NCI-H2081 (cell line): ENCODE data around the gene CHD9NB.
"Not testable (repeated sequence)": the region's sequence is repeated elsewhere in the genome, so short reads cannot be mapped to it uniquely, and the experiment has no call there.

Experiments
- DNase-seq, 2 experiments: peaks; one replicate each; lab custom pipeline; 2025; lab: John Stamatoyannopoulos, UW

The CHD9NB gene

DNA sequence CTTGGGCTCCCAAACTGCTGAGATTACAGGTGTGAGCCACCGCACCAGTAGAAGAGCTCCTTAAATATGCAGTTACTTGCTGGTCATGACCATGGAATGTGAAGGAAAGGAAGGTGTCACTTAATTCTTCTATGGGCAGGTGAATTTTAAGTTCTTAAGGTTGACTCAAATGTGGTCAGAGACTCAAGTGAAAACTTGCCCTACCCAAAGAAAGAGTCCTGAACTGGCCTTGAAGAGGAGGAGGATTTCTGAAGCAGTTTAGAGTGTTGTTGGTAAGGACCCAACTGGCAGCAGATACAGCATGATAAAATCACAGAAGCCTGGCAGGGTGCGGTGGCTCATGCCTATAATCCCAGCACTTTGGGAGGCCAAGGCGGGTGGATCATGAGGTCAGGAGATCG, 31.4 kb upstream of the CHD9NB start:
- DNase-seq, result no peak

DNA sequence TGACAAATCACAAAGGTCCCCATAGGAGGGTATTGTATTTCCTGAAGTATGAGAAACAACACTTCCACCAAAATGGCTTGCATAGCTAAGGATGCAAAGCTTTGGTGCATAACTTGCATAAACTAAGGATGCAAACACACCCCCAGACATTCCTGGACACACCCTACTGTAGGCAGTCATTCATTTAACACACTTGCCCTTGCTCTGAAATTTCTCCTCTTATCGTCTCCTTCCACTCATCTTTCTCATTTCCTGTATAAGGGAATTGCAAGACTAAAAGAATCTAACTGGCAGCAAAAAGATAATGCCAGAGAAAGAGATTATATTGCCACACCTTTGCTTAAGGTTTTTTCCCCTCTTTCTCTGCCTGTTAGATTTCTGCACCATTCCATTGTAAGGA, 30.4 kb upstream of the CHD9NB start:
- DNase-seq, result no peak

DNA sequence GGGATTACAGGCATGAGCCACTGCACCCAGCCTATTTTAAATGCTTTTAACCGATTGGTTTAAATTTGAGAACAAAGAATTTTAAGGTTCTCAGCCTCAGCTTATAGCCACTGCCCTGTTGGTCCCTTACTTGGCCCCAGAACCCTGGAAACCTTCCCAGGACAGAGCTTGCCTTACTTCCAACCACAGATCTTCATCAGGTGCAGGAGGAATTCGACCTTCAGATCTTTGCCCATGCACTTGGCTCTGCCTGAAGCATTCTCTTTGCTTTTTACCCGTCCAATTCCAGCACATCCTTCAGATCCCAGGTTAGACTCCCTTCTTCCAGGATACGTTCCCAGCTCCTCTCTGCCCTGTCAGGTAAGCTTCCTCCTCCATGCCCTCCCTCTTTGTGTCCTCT, 29.8 kb upstream of the CHD9NB start:
- no peak for DNase-seq

DNA sequence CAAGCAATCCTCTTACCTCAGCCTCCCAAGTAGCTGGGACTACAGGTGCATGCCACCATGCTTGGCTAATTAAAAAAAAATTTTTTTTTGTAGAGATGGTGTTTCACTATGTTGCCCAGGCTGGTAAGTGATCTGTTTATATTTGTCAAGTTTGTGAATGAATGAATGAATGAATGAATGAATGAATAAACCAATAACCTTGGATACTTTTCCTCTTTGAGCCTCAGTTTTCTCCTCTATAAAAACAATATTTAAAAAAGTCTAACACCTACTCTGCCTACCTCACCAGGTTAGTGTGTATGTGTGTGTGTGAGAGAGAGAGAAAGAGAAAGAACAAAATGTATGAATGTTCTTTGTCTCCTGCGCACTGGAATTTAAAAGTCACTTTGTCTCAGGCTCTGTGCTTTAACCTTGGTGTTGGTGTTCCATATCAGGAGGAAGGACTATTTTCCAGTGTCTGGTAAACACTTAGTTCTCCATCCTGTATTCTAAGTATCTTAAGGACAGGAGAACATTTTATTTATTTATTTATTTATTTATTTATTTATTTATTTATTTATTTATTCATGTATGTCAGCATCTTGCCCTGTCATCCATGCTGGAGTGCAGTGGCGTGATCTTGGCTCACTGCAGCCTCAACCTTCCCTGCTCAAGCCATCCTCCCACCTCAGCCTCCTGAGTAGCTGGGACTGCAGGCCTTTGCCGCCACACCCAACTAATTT, 29.1 kb upstream of the CHD9NB start:
- DNase-seq, result no peak

DNA sequence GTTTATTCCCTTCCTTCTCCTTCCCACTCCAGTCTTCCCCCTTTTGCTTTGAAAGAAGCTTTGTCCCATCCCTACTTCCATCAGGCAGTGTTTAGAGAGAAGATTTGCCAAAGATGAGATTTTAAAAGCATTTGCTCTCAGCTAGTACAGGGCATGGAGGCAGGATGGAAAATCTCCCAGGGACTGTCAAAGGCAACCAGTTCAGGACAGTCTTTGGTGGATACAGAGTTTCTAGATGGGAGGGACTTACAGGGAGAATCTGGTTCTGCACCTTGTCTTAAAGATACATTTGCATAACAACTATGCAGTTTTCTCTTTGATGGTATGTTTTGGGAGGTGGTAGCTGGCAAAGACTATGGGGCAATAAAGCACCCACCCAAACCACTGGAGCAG, 28.3 kb upstream of the CHD9NB start:
- no peak for DNase-seq

DNA sequence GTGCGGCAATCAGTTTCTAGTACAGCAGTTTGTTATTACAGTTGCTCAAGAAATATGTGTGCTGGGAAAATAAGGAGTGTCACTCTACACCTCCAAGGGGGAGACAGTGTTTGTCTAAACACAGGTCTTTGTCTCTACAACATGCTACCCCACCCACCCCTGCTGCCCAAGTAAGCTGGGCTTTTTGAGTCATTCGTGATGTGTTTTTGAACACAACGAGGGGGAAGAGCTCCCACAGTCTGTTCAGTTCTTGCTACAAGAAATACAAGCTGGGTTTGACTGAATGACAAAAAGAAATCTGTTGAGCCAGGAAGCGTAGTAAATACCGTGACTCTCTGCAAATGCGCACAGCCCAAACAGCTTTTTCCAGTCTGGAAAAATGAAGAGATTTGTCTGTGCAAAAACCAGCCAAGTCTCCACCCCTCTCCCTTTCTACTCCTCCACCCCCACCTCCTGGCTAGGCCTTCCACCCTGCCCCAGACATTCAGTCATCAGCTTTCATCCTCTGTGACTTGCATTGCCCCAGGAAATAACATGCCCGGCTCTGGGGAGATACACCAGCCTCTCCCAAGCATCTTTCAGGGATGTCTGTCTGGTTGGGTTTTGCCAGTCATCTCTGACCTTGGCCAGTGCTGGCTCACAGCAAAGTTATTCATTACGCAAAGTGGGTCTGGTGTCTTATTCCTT, 27.8 kb upstream of the CHD9NB start:
- no peak for DNase-seq

DNA sequence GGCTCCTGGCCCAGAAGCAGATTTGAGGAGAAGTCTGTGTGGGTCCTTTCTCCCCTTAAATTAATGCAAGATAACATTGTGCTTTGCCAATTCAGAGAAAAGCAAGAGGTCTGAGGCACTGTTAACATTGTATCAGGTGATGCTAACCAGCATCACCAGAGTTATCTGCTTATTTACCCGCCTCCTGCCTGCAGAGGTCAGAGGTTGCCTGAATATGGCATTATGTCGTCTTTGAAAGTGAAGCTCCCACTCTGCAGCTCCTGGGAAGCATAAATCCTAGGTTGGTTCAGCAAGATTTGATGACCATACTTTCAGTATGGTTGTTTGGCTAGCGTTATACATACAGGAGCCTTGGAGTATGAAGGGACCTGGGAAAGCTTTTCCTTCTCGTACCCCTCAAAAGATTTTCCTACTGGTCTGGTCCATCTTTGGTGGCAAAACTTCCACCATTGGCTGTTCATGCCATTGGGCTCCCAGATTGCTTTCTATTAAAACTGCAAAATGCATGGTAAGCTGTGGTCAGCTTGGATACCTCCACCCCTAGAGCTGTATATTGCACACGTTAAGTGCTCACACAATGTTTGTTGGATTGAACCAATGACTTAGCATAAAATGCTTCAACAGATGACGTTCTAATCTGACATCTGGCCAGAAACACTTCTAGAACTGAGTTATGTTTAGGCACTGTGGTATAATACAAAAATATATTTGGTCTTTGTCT, 26.2 kb upstream of the CHD9NB start:
- no peak for DNase-seq

DNA sequence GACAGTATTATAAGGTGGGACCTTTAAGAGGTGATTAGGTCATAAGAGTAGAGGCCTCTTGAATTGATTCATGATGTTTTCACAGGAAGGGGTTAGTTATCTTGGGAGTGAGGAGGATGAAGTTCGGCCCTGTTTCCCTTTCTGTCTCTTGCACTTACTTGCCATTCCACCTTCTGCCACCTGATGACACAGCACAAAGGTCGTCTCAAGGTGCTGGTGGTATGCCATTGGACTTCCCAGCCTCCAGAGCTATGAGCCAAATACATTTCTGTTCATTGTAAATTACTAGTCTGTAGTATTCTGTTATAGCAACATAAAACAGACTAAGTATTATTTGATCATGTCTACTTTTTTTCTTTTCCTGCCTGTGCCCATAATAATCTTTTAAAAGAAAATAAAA, 25.6 kb upstream of the CHD9NB start:
- no peak for DNase-seq

DNA sequence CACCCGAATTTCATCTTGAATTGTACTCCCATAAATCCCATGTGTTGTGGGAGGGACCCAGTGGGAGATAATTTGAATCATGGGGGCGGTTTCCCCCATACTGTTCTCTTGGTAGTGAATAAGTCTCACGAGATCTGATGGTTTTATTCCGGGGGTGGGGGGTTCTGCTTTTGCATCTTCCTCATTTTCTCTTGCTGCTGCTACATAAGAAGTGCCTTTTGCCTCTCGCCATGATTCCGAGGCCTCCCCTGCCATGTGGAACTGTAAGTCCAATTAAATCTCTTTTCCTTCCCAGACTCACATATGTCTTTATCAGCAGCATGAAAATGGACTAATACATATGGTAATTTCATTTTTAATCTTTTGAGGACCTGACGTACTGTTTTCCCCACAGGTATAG, 22.8 kb upstream of the CHD9NB start:
- DNase-seq, result not testable (repeated sequence)

DNA sequence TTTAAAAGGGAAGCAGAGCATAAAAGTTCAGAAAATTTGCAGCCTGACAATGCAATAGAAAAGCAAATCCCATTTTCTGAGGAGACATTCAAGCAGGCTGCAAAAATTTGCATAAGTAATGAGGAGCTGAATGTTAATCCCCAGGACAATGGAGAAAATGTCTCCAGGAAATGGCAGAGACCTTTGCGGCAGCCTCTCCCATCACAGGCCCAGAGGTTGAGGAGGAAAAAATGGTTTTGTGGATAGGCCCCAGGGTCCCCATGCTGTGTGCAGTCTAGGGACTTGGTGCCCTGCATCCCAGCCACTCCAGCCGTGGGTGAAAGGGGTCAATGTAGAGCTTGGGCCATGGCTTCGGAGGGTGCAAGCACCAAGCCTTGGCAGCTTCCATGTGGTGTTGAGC, 21.6 kb upstream of the CHD9NB start:
- not testable (repeated sequence) for DNase-seq

DNA sequence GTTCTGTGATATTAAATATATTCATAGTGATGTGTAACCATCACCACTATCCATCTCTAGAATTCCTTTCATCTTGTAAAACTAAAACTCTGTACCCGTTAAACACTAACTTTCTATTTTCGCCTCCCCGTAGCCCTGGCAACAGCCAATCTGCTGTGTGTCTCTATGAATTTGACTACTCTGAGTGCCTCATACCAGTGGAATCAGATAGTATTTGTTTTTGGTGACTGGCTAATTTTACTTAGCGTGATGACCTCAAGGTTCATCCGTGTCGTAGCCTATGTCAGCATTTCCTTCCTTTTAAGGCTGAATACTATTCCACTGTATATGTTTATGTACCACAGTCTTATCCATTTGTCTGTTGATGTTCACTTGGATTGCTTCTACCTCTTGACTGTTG, 20.3 kb upstream of the CHD9NB start:
- no peak for DNase-seq

DNA sequence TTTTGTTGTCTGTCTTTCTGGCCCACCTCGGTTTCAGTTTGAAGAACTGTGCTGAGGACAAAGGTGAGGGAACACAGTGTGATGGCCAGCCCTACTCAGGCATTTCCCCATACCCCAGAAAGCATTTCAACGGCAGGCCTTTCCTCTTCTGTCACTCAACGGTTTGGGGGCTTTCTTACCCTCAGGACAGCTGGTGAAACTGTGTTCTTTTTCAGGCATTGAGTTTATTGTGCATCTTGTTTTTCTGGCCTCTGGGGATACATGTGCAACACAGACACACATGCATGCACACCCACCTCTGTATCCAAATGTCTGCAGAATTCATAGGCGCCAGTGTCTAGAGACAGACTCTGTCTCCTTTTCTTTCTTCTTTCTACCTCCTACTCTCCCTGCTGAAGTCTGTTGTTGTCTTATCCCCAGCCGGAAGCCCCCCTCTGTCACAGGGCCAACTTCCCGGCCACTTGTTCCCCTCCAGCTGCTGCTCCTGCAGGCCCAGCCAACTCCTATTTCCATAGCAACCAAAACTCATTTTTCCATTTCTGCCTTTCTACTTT, 19.1 kb upstream of the CHD9NB start:
- DNase-seq, result peak in 1 of 2 experiments; percentile 29

DNA sequence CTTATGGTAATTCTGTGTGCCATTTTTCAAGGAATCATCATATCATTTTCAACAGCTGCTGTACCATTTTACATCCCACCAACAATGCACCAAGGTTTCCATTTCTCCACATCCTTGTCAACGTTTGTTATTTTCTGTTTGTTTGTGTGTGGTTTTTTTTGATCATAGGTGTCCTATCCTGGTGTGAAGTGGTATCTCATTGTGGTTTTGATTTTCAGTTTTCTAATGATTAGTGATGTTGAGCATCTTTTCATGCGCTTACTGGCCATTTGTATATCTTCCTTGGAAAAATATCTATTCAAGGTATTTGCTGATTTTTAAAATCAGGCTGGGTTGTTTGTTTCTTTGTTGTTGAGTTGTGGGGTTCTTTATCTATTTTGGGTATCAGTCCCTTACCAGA, 17.1 kb upstream of the CHD9NB start:
- DNase-seq, result no peak

DNA sequence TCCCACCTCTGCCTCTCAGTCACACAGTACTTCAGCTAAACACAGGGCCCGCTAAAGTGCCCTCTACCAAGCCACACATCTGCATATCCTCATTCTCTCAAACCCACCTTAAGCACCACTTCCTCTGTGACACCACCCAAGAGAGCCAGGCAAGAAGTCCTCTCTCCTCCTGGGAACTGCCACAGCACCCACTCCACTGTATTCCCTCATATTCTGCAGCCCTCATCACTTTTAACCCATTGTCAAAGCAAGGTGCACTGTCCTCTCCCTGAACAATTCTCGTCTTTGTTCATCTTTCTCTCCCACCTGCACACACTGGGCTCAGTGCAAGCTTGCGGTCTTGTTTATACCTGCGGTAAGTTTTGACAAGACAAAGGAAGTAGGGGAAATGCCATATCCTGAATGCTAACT, 15.7 kb upstream of the CHD9NB start:
- no peak for DNase-seq

DNA sequence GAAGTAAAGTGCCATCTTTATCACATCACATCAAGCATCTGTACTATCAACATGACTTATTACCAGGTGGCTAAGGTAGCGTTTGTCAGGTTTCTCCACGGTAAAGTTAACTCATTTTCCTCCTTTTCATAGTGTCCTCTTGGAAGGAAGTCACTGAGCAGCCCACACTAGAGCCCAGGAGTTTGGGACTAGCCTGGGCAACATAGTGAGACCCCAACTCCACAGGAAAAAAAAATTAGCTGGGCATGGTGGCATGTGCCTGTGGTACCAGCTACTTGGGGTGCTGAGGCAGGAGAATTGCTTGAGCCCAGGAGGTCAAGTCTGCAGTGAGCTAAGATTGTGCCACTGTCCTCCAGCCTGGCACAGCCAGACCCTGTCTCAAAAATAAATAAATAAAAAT, 15.0 kb upstream of the CHD9NB start:
- no peak for DNase-seq

DNA sequence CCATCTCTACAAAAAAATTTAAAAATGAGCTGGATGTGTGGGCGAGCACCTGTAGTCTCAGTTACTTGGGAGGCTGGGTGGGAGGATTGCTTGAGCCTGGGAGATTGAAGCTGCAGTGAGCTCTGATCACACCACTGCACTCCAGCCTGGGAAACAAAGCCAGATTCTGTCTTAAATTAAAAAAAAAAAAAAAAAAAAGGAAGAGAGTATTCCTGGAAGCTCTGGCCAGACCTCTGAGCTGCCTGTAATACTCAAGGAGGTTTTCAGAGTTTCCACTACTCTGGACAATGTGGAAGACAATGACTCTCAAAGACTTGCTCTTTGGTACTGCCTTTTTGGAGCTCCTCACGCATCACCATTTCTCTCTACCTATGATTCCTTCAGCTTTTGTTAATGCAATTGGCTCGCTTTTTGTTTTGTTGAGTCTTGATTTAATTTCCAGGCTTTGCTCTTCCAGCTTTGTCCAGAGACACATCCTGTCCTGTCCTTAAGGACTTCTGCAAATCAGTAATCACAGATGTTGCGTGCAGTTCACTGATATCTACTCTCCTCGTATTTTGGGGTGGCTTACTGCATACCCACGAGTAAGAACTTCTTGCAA, 12.9 kb upstream of the CHD9NB start:
- no peak for DNase-seq

DNA sequence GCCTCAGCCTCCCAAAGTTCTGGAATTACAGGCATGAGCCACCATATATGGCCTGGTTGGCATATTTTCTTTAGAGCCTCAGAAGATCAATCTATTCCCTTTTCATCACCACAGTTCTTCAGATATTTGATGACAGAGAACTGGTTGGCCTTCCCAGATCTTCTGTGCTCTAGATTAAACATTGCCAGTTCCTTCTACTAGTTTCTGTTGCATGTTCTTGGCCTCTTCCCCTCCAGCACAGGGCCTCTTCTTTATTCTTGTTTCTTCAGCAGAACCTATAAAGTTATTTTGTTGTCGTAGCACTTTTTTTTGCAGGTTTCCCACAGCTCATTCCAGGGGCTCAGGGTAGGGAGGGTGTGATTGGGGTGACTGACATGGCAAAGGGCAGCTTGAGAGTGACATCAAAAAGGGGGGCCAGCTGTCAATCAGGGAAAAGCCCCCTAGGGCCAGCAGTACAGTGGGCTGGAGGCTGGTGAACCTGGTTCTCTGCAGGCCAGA, 11.4 kb upstream of the CHD9NB start:
- DNase-seq, result no peak

DNA sequence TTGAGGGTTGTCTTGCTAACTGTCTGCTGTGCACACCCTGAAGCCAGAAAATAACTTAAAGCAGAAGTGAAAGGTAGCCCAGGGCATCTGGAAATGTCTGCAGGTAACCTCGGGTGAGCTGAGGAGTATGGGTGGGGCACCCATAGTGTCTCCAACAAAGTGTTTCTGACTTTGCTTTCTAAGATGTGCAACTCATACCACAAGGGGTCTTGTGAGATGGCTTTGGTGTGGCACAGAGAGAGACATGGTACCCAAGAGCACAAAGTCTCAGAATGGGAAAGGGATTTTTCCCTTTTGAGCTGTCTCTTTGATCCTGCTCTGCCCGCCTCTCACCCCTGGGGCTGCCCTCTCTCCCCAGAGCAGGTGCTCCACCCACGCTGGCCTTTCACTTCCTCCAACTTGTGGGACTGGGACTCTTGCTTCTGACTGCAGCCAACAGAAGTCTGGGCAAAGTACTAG, 9.0 kb upstream of the CHD9NB start:
- no peak for DNase-seq

DNA sequence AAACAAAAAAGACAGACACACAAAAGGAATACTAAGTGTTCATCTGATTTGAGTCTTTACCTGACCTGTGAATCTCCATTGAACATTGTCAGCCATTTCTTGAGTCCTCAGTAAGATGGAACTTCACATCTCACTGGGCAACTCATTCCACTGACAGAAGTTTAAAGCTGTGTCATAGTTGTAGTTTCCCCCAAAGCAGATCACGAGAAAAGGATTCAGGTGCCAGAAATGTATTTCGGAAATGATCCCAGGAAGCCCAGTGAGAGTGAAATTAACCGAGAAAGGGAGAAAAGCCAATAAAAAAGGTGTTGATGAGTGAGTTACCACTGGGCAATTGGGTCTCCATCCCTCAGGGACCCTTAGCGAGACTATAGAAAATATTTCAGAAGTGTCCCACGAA, 8.6 kb upstream of the CHD9NB start:
- DNase-seq, result no peak

DNA sequence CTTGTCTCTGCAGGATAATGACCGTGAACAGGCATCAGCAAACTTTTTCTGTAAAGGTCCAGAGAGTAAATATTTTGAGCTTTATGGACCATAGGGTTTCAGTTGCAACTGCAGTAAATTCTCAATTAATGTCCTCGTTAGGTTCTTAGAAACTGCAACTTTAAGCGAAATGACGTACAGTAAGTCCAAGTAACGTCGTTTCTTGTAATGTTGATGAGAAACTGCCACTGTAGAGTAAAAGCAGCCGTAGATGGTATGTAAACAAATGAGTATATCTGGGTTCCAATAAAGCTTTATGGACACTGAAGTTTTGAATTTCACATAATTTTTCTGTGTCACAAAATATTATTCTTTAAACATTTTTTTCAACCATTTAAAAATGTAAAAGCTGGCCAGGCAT, 7.0 kb upstream of the CHD9NB start:
- no peak for DNase-seq

DNA sequence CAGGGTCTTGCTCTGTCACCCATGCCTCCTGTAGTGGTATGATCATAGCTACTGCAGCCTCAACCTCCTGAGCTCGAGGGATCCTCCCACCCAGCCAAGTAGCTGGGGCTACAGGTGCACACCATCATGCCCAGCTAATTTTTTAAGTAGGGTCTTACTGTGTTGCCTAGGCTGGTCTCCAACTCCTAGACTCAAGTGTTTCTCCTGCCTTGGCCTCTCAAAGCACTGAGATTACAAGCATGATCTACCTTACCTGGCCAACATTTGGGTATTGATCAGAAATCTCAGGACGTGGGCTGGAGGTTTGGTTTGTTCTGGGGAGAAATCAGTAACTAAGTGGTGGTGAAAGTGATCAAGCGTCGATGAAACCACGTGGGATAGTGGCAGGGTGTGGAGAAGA, 6.2 kb upstream of the CHD9NB start:
- DNase-seq, result no peak

DNA sequence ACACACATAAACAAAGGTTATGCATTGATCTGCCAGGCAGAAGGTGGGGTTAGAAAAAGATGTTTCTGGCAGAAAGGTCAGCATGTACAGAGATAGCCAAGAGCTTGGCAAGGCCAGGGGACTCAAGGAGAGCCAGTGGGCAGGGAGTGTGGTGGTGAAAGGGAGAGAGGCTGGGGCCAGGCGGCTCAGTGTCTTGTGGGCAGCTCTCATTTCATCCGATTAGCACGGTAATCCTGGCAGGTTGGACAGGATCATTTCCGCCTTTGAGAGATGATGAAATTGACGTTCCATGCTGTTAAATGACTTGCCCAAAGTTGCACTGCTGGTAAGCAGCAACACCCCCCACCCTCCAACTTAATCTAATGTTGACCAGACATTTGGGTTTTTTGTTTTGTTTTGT, 5.7 kb upstream of the CHD9NB start:
- DNase-seq, result no peak
